ENCODE results near the gene PDE4A. TPM values are rescaled to one million over a fixed set of nuclear protein-coding genes. Genes with fewer than 3 reads are reported as not detected.

PDE4A gene
- total and polyA plus RNA-seq, 2 of the 13 experiments (the other 11 are each of a cell fraction or from before 2014, with no cell fraction given): 1.1 to 4.1 TPM

DNA sequence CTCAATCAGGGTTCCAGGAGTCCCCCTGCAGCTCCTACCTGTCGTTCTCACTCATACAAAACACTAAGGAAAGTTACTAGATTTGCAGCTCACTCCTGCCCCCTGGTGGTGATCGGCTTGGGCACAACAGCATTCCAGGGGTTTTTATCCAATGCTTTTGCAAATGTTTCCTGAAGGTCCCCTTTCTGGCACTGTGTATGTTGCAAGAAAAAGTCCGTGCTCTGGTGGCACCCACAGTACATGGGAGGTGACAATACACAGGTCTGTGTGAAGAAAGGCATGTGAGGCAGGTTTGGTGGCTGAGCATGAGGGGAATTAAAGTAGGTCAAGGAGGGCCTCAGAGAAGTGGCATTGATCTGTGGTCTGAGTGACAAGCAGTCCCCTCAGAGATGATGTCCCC lies 31.4 kb upstream of the PDE4A start (continued):
- TF ChIP-seq, protein P1, sequence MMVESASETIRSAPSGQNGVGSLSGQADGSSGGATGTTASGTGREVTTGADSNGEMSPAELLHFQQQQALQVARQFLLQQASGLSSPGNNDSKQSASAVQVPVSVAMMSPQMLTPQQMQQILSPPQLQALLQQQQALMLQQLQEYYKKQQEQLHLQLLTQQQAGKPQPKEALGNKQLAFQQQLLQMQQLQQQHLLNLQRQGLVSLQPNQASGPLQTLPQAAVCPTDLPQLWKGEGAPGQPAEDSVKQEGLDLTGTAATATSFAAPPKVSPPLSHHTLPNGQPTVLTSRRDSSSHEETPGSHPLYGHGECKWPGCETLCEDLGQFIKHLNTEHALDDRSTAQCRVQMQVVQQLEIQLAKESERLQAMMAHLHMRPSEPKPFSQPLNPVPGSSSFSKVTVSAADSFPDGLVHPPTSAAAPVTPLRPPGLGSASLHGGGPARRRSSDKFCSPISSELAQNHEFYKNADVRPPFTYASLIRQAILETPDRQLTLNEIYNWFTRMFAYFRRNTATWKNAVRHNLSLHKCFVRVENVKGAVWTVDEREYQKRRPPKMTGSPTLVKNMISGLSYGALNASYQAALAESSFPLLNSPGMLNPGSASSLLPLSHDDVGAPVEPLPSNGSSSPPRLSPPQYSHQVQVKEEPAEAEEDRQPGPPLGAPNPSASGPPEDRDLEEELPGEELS (CRISPR knock-in tag; IDR thresholded peaks at IDR 0.05): no peak
- TF ChIP-seq ZSCAN25 (CRISPR knock-in tag; IDR thresholded peaks at IDR 0.05) (no peak), ZNF256 (CRISPR knock-in tag; conservative IDR thresholded peaks at IDR 0.05) (no peak), ZNF772 (CRISPR knock-in tag; IDR thresholded peaks at IDR 0.05) (no peak), ZKSCAN1 (IDR thresholded peaks at IDR 0.05; ENCODE audit: low read length) (peak; percentile 52; the same call in 1 of the 2 replicates), ZNF10 (CRISPR knock-in tag; IDR thresholded peaks at IDR 0.05; ENCODE audit: borderline replicate concordance, low read depth) (no peak), AHR (CRISPR knock-in tag; IDR thresholded peaks at IDR 0.05) (no peak), RARA (CRISPR knock-in tag; IDR thresholded peaks at IDR 0.05) (no peak), HMGA1 (CRISPR knock-in tag; conservative IDR thresholded peaks at IDR 0.05) (no peak), ADNP (CRISPR knock-in tag; IDR thresholded peaks at IDR 0.05) (no peak), PHF21A (CRISPR knock-in tag; IDR thresholded peaks at IDR 0.05) (no peak), NFATC3 (CRISPR knock-in tag; IDR thresholded peaks at IDR 0.05) (no peak), HOXD1 (CRISPR knock-in tag; IDR thresholded peaks at IDR 0.05) (no peak), ZNF749 (CRISPR knock-in tag; IDR thresholded peaks at IDR 0.05; ENCODE audit: borderline replicate concordance) (no peak), ZEB1 (IDR thresholded peaks at IDR 0.05; ENCODE audit: insufficient replicate concordance, low read depth) (no peak), CREM (IDR thresholded peaks at IDR 0.05) (no peak), CREM (CRISPR knock-in tag; IDR thresholded peaks at IDR 0.05) (no peak), ZNF224 (CRISPR knock-in tag; IDR thresholded peaks at IDR 0.05) (no peak), ZNF792 (CRISPR knock-in tag; IDR thresholded peaks at IDR 0.05) (no peak)
- TF ChIP-seq, protein P2, sequence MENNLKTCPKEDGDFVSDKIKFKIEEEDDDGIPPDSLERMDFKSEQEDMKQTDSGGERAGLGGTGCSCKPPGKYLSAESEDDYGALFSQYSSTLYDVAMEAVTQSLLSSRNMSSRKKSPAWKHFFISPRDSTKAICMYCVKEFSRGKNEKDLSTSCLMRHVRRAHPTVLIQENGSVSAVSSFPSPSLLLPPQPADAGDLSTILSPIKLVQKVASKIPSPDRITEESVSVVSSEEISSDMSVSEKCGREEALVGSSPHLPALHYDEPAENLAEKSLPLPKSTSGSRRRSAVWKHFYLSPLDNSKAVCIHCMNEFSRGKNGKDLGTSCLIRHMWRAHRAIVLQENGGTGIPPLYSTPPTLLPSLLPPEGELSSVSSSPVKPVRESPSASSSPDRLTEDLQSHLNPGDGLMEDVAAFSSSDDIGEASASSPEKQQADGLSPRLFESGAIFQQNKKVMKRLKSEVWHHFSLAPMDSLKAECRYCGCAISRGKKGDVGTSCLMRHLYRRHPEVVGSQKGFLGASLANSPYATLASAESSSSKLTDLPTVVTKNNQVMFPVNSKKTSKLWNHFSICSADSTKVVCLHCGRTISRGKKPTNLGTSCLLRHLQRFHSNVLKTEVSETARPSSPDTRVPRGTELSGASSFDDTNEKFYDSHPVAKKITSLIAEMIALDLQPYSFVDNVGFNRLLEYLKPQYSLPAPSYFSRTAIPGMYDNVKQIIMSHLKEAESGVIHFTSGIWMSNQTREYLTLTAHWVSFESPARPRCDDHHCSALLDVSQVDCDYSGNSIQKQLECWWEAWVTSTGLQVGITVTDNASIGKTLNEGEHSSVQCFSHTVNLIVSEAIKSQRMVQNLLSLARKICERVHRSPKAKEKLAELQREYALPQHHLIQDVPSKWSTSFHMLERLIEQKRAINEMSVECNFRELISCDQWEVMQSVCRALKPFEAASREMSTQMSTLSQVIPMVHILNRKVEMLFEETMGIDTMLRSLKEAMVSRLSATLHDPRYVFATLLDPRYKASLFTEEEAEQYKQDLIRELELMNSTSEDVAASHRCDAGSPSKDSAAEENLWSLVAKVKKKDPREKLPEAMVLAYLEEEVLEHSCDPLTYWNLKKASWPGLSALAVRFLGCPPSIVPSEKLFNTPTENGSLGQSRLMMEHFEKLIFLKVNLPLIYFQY (CRISPR knock-in tag; IDR thresholded peaks at IDR 0.05; ENCODE audit: borderline replicate concordance): no peak
- TF ChIP-seq, protein P3, sequence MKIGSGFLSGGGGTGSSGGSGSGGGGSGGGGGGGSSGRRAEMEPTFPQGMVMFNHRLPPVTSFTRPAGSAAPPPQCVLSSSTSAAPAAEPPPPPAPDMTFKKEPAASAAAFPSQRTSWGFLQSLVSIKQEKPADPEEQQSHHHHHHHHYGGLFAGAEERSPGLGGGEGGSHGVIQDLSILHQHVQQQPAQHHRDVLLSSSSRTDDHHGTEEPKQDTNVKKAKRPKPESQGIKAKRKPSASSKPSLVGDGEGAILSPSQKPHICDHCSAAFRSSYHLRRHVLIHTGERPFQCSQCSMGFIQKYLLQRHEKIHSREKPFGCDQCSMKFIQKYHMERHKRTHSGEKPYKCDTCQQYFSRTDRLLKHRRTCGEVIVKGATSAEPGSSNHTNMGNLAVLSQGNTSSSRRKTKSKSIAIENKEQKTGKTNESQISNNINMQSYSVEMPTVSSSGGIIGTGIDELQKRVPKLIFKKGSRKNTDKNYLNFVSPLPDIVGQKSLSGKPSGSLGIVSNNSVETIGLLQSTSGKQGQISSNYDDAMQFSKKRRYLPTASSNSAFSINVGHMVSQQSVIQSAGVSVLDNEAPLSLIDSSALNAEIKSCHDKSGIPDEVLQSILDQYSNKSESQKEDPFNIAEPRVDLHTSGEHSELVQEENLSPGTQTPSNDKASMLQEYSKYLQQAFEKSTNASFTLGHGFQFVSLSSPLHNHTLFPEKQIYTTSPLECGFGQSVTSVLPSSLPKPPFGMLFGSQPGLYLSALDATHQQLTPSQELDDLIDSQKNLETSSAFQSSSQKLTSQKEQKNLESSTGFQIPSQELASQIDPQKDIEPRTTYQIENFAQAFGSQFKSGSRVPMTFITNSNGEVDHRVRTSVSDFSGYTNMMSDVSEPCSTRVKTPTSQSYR (CRISPR knock-in tag; IDR thresholded peaks at IDR 0.05; ENCODE audit: borderline replicate concordance): no peak
- TF ChIP-seq, protein P4, sequence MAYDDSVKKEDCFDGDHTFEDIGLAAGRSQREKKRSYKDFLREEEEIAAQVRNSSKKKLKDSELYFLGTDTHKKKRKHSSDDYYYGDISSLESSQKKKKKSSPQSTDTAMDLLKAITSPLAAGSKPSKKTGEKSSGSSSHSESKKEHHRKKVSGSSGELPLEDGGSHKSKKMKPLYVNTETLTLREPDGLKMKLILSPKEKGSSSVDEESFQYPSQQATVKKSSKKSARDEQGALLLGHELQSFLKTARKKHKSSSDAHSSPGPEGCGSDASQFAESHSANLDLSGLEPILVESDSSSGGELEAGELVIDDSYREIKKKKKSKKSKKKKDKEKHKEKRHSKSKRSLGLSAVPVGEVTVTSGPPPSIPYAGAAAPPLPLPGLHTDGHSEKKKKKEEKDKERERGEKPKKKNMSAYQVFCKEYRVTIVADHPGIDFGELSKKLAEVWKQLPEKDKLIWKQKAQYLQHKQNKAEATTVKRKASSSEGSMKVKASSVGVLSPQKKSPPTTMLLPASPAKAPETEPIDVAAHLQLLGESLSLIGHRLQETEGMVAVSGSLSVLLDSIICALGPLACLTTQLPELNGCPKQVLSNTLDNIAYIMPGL (CRISPR knock-in tag; IDR thresholded peaks at IDR 0.05; ENCODE audit: borderline replicate concordance in 1 of 2, low read depth in 1 of 2): peak in 1 of 2 experiments; percentile 56; a peak in 1 of 4 replicates
